Activated gamma-delta T cell (primary cell): Measurements from ENCODE around the gene GGA3.
A peak's percentile ranks its signal among the peaks of the same experiment; 100 is the strongest.
"Not testable (repeated sequence)": the region's sequence is repeated elsewhere in the genome, so short reads cannot be mapped to it uniquely, and the experiment has no call there.

Source experiments
- DNase-seq: peaks from one replicate; lab custom pipeline; 2025; lab: John Stamatoyannopoulos, UW

GGA3 gene

GRCh38 chr17:75209061-75209460 lies 52.3 kb downstream of the GGA3 start:
- no peak for DNase-seq

GRCh38 chr17:75208161-75208560 lies 53.2 kb downstream of the GGA3 start:
- DNase-seq: no peak

GRCh38 chr17:75207760-75208159 lies 53.6 kb downstream of the GGA3 start:
- no peak for DNase-seq

DNA sequence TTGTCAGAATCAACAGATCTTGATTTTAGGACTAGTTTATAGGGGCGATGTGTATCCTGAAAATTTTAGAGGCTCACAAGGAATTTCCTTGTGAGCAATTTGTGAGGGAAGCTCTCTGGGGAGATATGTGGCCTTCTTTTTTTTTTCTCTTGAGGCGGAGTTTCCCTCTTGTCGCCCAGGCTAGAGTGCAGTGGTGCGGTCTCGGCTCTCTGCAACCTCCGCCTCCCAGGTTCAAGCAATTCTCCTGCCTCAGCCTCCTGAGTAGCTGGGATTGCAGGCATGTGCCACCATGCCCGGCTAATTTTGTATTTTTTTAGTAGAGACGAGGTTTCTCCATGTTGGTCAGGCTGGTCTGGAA lies 54.4 kb downstream of the GGA3 start:
- not testable (repeated sequence) for DNase-seq

DNA sequence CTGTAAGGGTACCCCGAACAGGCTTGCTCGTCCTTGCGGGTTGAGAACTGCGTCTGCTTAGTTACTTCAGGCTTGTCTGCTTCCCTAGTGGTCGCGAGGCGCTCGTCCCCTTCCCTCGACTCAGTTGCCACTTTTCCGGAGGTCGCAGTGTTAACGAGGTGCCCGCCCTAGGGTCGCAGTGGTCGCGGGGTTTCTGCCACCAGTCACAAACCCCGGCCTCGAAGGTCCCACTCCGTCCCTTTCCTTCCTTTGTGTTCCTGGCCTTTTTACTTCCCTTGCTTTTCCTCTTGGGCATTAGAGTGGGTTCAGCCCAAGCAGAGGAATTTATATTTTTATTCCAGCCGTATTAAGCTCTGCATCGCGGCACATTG lies 55.6 kb downstream of the GGA3 start:
- DNase-seq: no peak

GRCh38 chr17:75205037-75205792 lies 56.2 kb downstream of the GGA3 start, which contains the start of gene NUP85:
Gene NUP85, plus strand, starts transcription at chr17:75205679. Its CDS starts 83 bp downstream, at chr17:75205762.
- DNase-seq: peak; percentile 83

DNA sequence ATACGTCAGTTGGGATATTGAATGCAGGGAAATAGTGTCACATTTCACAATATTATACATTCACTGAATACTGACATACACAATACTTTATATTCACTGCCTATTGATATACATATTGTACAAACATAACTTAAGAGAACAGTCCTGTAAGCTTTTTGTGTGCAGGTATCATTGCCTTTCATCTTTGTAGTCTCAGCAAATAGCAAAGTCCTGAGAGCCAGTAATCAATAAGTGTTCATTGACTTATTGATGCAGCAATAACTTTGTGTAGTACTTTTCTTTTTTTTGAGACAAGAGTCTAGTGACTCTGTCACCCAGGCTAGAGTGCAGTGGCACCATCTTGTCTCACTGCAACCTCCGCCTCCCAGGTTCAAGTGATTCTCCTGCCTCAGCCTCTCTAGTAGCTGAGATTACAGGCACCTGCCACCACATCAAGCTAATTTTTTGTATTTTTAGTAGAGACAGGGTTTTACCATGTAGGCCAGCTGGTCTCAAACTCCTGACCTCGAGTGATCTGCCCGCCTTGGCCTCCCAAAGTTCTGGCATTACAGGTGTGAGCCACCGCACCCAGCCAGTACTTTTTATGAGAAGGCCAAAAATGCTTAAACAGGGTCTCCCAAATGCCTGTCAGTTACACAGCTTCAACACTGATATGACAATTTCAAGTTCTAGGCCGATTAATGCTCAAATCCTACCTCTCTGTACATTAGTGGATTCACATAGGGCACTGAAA lies 61.4 kb downstream of the GGA3 start:
- DNase-seq: no peak

DNA sequence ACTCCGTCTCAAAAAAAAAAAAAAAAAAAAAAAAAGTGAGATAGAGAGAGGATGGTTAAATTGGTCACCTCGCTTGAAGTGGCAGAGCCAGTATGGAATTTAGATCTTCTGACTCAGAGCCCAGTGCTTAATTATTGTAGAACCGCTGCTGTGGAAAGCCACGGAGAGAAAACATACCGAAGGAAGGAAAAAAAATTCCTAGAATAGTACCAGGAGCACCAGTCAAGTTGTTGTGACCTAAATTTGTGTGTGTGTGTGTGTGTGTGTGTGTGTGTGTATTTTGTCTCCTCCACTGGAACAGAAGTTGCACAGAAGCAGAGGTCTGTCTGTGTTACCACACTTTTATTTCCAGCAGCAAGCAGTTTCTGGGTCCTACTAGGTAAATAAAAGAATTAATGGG lies 66.5 kb downstream of the GGA3 start:
- no peak for DNase-seq

GRCh38 chr17:75191584-75191983 lies 69.8 kb downstream of the GGA3 start:
- DNase-seq: no peak

DNA sequence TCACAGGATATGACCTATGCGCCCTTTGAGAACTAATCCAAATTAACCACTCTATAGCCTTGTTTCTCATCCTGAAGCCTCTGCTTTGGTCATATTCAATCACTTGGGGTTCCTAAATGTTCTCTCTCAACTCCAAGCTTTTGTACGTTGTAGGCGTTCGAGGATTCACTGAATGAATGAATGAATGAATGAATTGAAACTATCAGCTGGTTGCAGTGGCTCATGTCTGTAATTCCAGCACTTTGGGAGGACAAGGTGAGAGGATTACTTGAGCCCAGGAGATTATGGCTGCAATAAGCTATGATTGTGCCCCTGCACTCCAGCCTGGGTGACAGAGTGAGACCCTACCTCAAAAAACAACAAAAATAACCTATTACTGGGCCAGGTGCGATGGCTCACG lies 72.8 kb downstream of the GGA3 start:
- DNase-seq: no peak
